ENCODE data around the gene IRF5. TPM values are rescaled to one million over a fixed set of nuclear protein-coding genes. Genes with fewer than 3 reads are reported as not detected.

Gene IRF5
- total RNA-seq, 4 donors from 2014 or later: 8.9 to 22.8 (median 18.6) TPM

DNA sequence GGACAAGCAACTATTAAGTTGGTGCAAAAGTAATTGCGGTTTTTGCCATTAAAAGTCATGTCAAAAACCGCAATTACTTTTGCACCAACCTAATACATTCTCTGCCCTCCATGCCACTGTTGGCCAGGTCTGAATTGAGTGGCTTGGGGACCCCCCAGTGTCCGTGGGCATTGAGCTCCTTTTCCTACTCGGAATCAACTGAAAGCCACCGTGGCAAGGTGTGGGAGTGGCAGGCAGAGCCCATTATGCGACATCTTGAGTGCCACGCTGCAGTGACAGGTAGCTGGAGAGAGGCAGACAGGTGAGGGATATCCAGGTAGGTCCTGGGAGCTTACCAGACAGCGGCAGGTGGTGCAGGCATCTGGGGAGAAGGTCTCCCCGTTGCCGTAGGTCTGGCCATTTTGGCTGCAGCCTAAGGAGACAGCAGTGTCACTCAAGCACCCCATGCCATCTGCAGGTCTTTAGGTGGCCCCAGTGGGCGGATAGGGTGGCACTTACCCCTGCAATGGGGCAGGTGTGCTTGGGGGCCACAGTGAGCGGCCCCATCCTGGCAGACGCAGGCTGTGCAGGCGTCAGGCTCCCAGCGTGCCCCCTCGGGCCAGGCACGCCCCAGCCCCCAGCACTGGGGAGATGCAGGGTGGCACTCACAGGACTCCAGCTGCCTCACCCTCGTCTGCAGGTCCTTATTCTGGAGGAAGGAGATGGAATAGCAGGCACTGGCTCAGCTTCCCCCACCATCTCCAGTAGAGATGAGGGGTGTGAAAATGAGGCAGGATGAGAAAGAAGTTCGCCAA is 30.8 kb upstream of the IRF5 start:
- no peak overlapping the region for H3K4me3 ChIP-seq
- H3K4me1 ChIP-seq: peaks cover 16% of the 10 kb centered on the region
- H3K36me3 ChIP-seq: no peaks in the 10 kb centered on the region
- no peak for TF ChIP-seq EP300 (IDR thresholded peaks at IDR 0.05)
- TF ChIP-seq POLR2AphosphoS5 (IDR thresholded peaks at IDR 0.05): no peak
- TF ChIP-seq POLR2A (IDR thresholded peaks at IDR 0.05): no peak
- TF ChIP-seq, protein P1, sequence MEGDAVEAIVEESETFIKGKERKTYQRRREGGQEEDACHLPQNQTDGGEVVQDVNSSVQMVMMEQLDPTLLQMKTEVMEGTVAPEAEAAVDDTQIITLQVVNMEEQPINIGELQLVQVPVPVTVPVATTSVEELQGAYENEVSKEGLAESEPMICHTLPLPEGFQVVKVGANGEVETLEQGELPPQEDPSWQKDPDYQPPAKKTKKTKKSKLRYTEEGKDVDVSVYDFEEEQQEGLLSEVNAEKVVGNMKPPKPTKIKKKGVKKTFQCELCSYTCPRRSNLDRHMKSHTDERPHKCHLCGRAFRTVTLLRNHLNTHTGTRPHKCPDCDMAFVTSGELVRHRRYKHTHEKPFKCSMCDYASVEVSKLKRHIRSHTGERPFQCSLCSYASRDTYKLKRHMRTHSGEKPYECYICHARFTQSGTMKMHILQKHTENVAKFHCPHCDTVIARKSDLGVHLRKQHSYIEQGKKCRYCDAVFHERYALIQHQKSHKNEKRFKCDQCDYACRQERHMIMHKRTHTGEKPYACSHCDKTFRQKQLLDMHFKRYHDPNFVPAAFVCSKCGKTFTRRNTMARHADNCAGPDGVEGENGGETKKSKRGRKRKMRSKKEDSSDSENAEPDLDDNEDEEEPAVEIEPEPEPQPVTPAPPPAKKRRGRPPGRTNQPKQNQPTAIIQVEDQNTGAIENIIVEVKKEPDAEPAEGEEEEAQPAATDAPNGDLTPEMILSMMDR (IDR thresholded peaks at IDR 0.05): no peak
- DNase-seq (ENCODE audit: low spot score in 2 of 2): peak in 1 of 2 donors; percentile 32
- H3K27ac ChIP-seq: no peak overlapping the region
- H3K9me3 ChIP-seq: no peaks in the 10 kb centered on the region
- peaks cover 35% of the 10 kb centered on the region for H3K27me3 ChIP-seq
- 83% methylated on average over 12 of the region's 19 CpGs for WGBS

DNA sequence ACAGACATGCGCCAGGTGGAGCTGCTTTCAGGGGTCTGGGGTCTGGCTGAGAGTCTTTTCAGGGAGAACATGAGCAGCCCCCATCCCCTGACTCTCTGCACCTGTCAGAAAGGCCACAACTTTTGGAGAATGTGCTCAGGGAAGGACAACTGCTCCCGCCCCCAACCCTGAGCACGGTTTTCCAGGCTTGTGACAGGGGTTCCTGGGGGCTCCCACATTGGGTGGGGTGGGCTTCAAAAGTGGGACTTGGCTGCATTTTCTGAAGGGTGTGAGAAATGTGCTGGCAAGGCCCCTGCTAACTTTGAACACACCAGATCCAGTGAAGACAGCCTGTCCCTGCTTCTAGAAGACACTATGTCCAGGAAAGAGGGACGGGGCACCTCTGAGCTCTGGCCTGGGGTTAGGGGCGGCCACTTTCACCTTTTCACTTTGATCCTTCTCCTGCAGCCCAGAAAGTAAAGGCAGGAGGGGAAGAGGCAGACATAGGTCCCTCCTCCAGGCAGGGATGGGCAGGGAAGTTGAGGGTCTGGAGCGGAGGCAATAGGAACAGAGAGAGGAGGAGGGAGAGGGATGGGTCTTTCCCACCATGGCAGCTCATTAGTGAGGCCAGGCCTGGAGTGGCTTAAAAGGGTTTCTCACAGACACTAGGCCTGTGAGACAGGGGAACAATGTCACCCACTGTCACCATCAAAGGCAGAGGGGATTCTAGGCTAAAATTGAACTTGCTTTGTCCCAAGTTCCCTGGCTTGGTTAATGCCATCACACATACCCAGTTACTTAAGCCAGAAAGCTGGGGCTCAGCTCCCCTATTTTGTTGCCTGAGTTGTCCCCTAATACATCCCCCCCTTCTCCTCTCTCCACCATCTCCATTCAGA is 28.7 kb upstream of the IRF5 start:
- peak overlapping the region; percentile 44 for H3K4me3 ChIP-seq
- 93% methylated on average over 3 of the region's 6 CpGs for WGBS
- H3K27me3 ChIP-seq: peaks cover 39% of the 10 kb centered on the region

GRCh38 chr7:128909625-128910568 is 27.8 kb upstream of the IRF5 start:
- no peak overlapping the region for H3K27ac ChIP-seq
- peaks cover 19% of the 10 kb centered on the region for H3K4me1 ChIP-seq
- DNase-seq (ENCODE audit: low spot score in 2 of 2): peak in 1 of 2 donors; percentile 60
- no peaks in the 10 kb centered on the region for H3K9me3 ChIP-seq
- TF ChIP-seq, protein P1 (IDR thresholded peaks at IDR 0.05): no peak
- TF ChIP-seq EP300 (IDR thresholded peaks at IDR 0.05) (no peak), POLR2AphosphoS5 (IDR thresholded peaks at IDR 0.05) (no peak), POLR2A (IDR thresholded peaks at IDR 0.05) (no peak)
- WGBS: 18% methylated on average over 31 of the region's 42 CpGs
- H3K27me3 ChIP-seq: peaks cover 48% of the 10 kb centered on the region
- no peaks in the 10 kb centered on the region for H3K36me3 ChIP-seq
- H3K4me3 ChIP-seq: peak overlapping the region; percentile 44

More for the DNA sequence above, 28.7 kb upstream of the IRF5 start:
- Histone ChIP-seq H3K36me3 (no peaks in the 10 kb centered on the region), H3K9me3 (no peaks in the 10 kb centered on the region), H3K27ac (no peak overlapping the region), H3K4me1 (peaks cover 16% of the 10 kb centered on the region)
- DNase-seq (ENCODE audit: low spot score in 2 of 2): peak in 1 of 2 donors; percentile 37
- no peak for TF ChIP-seq POLR2AphosphoS5 (IDR thresholded peaks at IDR 0.05)
- TF ChIP-seq, protein P1 (IDR thresholded peaks at IDR 0.05): no peak
- no peak for TF ChIP-seq POLR2A (IDR thresholded peaks at IDR 0.05)
- no peak for TF ChIP-seq EP300 (IDR thresholded peaks at IDR 0.05)

DNA sequence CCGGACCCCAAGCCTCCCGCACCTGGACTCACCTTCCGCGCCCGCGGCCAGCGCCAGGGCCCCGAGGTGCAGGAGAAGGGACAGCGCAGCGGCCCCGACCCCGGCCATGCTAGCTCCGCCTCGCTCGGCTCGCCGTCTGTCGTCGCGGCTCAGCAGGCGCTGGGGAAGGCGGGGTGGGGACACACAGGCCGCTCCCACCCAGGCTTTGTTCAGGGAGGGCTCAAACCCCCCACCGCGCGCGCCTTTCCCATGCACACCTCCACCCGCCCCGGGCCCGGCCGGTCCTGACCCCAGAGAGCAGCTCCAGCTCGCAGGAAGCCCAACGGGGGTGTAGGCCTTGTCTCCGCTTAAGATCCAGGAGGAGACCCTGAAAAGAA is 27.2 kb upstream of the IRF5 start, which contains the start of gene KCP:
TSS of gene KCP (minus strand) at position 141 of the 377 bp plus-strand sequence. CDS start at position 108, 33 bp downstream.
- TF ChIP-seq, protein P1 (IDR thresholded peaks at IDR 0.05): no peak
- TF ChIP-seq EP300 (IDR thresholded peaks at IDR 0.05) (no peak), POLR2AphosphoS5 (IDR thresholded peaks at IDR 0.05) (no peak), POLR2A (IDR thresholded peaks at IDR 0.05) (no peak)
- H3K4me1 ChIP-seq: peaks cover 26% of the 10 kb centered on the region
- no peaks in the 10 kb centered on the region for H3K9me3 ChIP-seq
- 72% methylated on average over 3 of the region's 34 CpGs for WGBS
- DNase-seq (ENCODE audit: low spot score in 2 of 2): peak in 1 of 2 donors; percentile 55
- no peaks in the 10 kb centered on the region for H3K36me3 ChIP-seq
- peak within 1 kb of the TSS; percentile 44 for H3K4me3 ChIP-seq
- H3K27ac ChIP-seq: no peak within 1 kb of the TSS
- peaks cover 55% of the 10 kb centered on the region for H3K27me3 ChIP-seq

Measured in suprapubic skin (tissue), 4 donors.